Esophagus (tissue), 2 donors: ENCODE results near the gene LRRC70. TPM values are rescaled to one million over a fixed set of nuclear protein-coding genes. Genes with fewer than 3 reads are reported as not detected.
"Not testable (repeated sequence)": the region's sequence is repeated elsewhere in the genome, so short reads cannot be mapped to it uniquely, and the experiment has no call there.

ENCODE experiments used
- H3K27ac ChIP-seq, 2 donors: one replicate each; pipeline ENCODE4 v1.5.1; 2013; ENCODE audit warnings: low read depth in 2 of 2, mild to moderate bottlenecking in 2 of 2, inconsistent platforms in 1 of 2, low read length in 1 of 2, moderate library complexity in 1 of 2
- H3K27me3 ChIP-seq, 2 donors: one replicate each; pipeline ENCODE4 v1.6.1; 2013; ENCODE audit warnings: low read length in 2 of 2, control low read depth in 1 of 2, mild to moderate bottlenecking in 1 of 2; ENCODE audit not compliant: insufficient read depth in 2 of 2, control insufficient read depth in 1 of 2
- H3K36me3 ChIP-seq, 2 donors: one replicate each; pipeline ENCODE4 v1.6.1; 2013; ENCODE audit warnings: low read length in 1 of 2; ENCODE audit not compliant: control insufficient read depth in 2 of 2, insufficient read depth in 2 of 2
- H3K4me1 ChIP-seq, 2 donors: one replicate each; pipeline ENCODE4 v1.6.1; 2013; ENCODE audit warnings: low read length in 1 of 2; ENCODE audit not compliant: control insufficient read depth in 2 of 2, insufficient read depth in 2 of 2
- H3K4me3 ChIP-seq, 2 donors: one replicate each; pipeline ENCODE4 v1.5.1; 2013; ENCODE audit warnings: low read length in 2 of 2, mild to moderate bottlenecking in 2 of 2, low read depth in 1 of 2, moderate library complexity in 1 of 2
- H3K9me3 ChIP-seq, 2 donors: one replicate each; pipeline ENCODE4 v1.6.1; 2013; ENCODE audit warnings: mild to moderate bottlenecking in 2 of 2, low read depth in 1 of 2, low read length in 1 of 2, moderate library complexity in 1 of 2; ENCODE audit not compliant: control insufficient read depth in 2 of 2, insufficient read depth in 1 of 2
- WGBS, 2 donors: extraction: QIAGEN DNeasy Blood & Tissue Kit; methylation state at CpG; one replicate each; pipeline ENCODE4 v1.1.7; 2013; 5-methylcytosine and 5-hydroxymethylcytosine counted together
- polyA plus RNA-seq, 2 donors: library from polyadenylated mRNA; stranded (reverse); fragments of 200-250 nt; gene quantifications; one replicate each; pipeline ENCODE4 v1.2.3, GENCODE V29; 2013
- donor health status: healthy with polysubstance abuse.
- donor health status: Bipolar disorder and iron deficiency.

The LRRC70 gene
- polyA plus RNA-seq, 2 donors, result 1.2 to 2.3 TPM

GRCh38 chr5:62550103-62550502, 28.5 kb upstream of the LRRC70 start:
- no peaks in the 10 kb centered on the region for H3K27me3 ChIP-seq
- 92 to 93% methylated on average over 2 of the region's 2 CpGs for WGBS, 2 donors
- H3K27ac ChIP-seq, result no peak overlapping the region
- H3K4me3 ChIP-seq, result no peak overlapping the region
- no peaks in the 10 kb centered on the region for H3K4me1 ChIP-seq
- no peaks in the 10 kb centered on the region for H3K36me3 ChIP-seq
- no peaks in the 10 kb centered on the region for H3K9me3 ChIP-seq

- Histone ChIP-seq H3K27ac (no peak overlapping the region), H3K36me3 (peaks cover 0 to 2% of the 10 kb centered on the region in 2 donors), H3K9me3 (no peaks in the 10 kb centered on the region), H3K4me3 (no peak overlapping the region), H3K27me3 (no peaks in the 10 kb centered on the region), H3K4me1 (no peaks in the 10 kb centered on the region)
Measured at GRCh38 chr5:62555930-62556329, 22.7 kb upstream of the LRRC70 start.

- no peaks in the 10 kb centered on the region for H3K27me3 ChIP-seq
Measured at GRCh38 chr5:62558941-62559340, 19.7 kb upstream of the LRRC70 start.

GRCh38 chr5:62560786-62561185, 17.8 kb upstream of the LRRC70 start:
- WGBS, 2 donors, result 94 to 98% methylated on average over 1 of the region's 1 CpG
- no peaks in the 10 kb centered on the region for H3K9me3 ChIP-seq
- no peak overlapping the region for H3K27ac ChIP-seq
- peaks cover 0 to 2% of the 10 kb centered on the region in 2 donors for H3K36me3 ChIP-seq
- no peaks in the 10 kb centered on the region for H3K4me1 ChIP-seq
- no peaks in the 10 kb centered on the region for H3K27me3 ChIP-seq
- no peak overlapping the region for H3K4me3 ChIP-seq

More at GRCh38 chr5:62558941-62559340, 19.7 kb upstream of the LRRC70 start:
- no peak overlapping the region for H3K27ac ChIP-seq
- no peaks in the 10 kb centered on the region for H3K4me1 ChIP-seq
- H3K4me3 ChIP-seq, result no peak overlapping the region
- no peaks in the 10 kb centered on the region for H3K9me3 ChIP-seq
- peaks cover 0 to 2% of the 10 kb centered on the region in 2 donors for H3K36me3 ChIP-seq
- WGBS, 2 donors, result 91 to 95% methylated on average over 3 of the region's 3 CpGs

- Histone ChIP-seq H3K27ac (no peak overlapping the region), H3K27me3 (no peaks in the 10 kb centered on the region), H3K4me3 (no peak overlapping the region), H3K9me3 (no peaks in the 10 kb centered on the region), H3K36me3 (peaks cover 0 to 2% of the 10 kb centered on the region in 2 donors), H3K4me1 (no peaks in the 10 kb centered on the region)
- 83 to 94% methylated on average over 1 of the region's 1 CpG for WGBS, 2 donors
Measured at GRCh38 chr5:62561896-62562295, 16.7 kb upstream of the LRRC70 start.

- Histone ChIP-seq H3K27me3 (no peaks in the 10 kb centered on the region), H3K27ac (no peak overlapping the region), H3K4me3 (no peak overlapping the region), H3K9me3 (peaks cover 0 to 2% of the 10 kb centered on the region in 2 donors), H3K4me1 (no peaks in the 10 kb centered on the region), H3K36me3 (peaks cover 0 to 2% of the 10 kb centered on the region in 2 donors)
- 70 to 73% methylated on average over 1 of the region's 1 CpG for WGBS, 2 donors
Measured at GRCh38 chr5:62562867-62563266, 15.8 kb upstream of the LRRC70 start.

GRCh38 chr5:62564101-62564500, 14.5 kb upstream of the LRRC70 start:
- Histone ChIP-seq H3K27me3 (no peaks in the 10 kb centered on the region), H3K9me3 (peaks cover 0 to 2% of the 10 kb centered on the region in 2 donors), H3K27ac (no peak overlapping the region), H3K4me1 (no peaks in the 10 kb centered on the region), H3K36me3 (peaks cover 0 to 3% of the 10 kb centered on the region in 2 donors), H3K4me3 (no peak overlapping the region)
- whole genome bisulfite sequencing, 2 donors, result 67 to 72% methylated on average over 2 of the region's 2 CpGs

- not testable (repeated sequence) for H3K4me1 ChIP-seq, H3K27ac ChIP-seq, H3K36me3 ChIP-seq, H3K4me3 ChIP-seq, H3K9me3 ChIP-seq, H3K27me3 ChIP-seq
- WGBS, 2 donors, result 84 to 86% methylated on average over 3 of the region's 3 CpGs
Measured at GRCh38 chr5:62565740-62566139, 12.9 kb upstream of the LRRC70 start.

- 96% methylated on average over 4 of the region's 4 CpGs for WGBS, 2 donors
- Histone ChIP-seq H3K4me3 (no peak overlapping the region), H3K4me1 (no peaks in the 10 kb centered on the region), H3K36me3 (peaks cover 0 to 3% of the 10 kb centered on the region in 2 donors), H3K9me3 (peaks cover 0 to 2% of the 10 kb centered on the region in 2 donors), H3K27ac (no peak overlapping the region), H3K27me3 (no peaks in the 10 kb centered on the region)
Measured at GRCh38 chr5:62568143-62568542, 10.5 kb upstream of the LRRC70 start.

GRCh38 chr5:62568800-62569432, 9.7 kb upstream of the LRRC70 start:
- Histone ChIP-seq H3K9me3 (peaks cover 0 to 2% of the 10 kb centered on the region in 2 donors), H3K36me3 (peaks cover 0 to 3% of the 10 kb centered on the region in 2 donors), H3K4me1 (no peaks in the 10 kb centered on the region), H3K27ac (no peak overlapping the region), H3K4me3 (no peak overlapping the region), H3K27me3 (no peaks in the 10 kb centered on the region)
- 93 to 98% methylated on average over 2 of the region's 2 CpGs for WGBS, 2 donors
